Medulla oblongata (tissue), 1 donor: ENCODE measurements around the gene CTAGE4.
"Not testable (repeated sequence)": the region's sequence is repeated elsewhere in the genome, so short reads cannot be mapped to it uniquely, and the experiment has no call there.

Source experiments
- DNase-seq: peaks from one replicate; pipeline ENCODE4 v3.0.0-alpha.2; 2015; ENCODE audit errors: extremely low spot score

CTAGE4 gene

DNA sequence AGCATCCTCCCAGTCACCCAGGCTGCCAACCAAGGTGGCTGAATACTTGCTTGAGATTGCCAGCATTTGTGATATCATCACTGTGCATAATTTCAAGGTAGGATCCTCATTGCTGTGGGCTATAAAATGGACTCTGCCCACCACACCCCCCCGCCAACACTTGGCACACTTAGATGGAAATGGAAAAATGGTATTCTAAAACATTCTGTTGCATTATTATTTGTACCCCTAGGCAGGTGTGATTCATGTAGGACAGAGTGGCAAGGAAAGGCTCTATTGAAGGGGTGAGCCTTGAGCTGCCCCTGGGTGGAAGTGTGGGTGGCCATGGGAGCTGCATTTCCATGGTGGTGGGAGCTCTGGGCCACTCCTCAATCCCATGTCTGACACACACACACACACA, 35.3 kb downstream of the CTAGE4 start:
- not testable (repeated sequence) for DNase-seq

DNA sequence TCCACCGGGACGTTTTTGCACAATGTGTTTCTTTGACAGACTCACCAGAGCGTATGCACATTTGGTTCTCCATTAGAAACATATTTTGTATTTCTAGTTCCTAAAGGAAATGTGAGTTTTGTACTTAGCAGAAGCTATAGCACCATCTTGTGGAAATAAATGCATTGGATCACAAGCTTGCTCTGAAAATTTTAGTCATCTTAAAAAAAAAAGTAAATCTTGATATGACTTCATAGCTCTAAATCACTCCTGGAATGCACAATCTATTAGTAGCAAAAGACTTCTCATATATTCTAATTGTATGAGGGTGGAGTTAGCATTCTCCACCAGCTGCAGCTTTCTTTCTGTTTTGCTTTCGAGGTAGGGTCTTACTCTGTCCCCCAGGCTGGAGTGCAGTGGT, 35.9 kb downstream of the CTAGE4 start:
- DNase-seq = not testable (repeated sequence)

GRCh38 chr7:144220531-144220930, 37.3 kb downstream of the CTAGE4 start:
- not testable (repeated sequence) for DNase-seq

DNA sequence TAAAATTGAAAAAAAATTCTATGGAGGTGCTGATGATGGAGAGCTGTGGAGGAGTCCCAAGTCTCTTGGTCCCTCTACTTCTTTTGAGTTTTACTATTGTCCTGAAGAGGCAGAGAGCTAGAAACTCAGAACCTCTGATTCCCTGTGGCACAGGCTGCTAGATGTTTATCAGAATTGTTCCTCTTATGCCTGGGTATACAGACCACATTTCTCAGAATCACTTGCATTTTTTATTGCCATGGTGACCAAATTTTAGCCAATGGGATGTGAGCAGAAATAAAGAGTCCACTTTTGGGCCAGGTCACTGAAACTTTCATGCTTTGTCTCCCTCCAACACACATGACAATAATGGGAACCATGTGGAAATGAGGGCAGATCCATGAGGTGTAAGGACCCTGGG, 40.4 kb downstream of the CTAGE4 start:
- DNase-seq = not testable (repeated sequence)

- not testable (repeated sequence) for DNase-seq
Measured at GRCh38 chr7:144226866-144227265, 43.6 kb downstream of the CTAGE4 start.

GRCh38 chr7:144228810-144229209, 45.5 kb downstream of the CTAGE4 start:
- not testable (repeated sequence) for DNase-seq

DNA sequence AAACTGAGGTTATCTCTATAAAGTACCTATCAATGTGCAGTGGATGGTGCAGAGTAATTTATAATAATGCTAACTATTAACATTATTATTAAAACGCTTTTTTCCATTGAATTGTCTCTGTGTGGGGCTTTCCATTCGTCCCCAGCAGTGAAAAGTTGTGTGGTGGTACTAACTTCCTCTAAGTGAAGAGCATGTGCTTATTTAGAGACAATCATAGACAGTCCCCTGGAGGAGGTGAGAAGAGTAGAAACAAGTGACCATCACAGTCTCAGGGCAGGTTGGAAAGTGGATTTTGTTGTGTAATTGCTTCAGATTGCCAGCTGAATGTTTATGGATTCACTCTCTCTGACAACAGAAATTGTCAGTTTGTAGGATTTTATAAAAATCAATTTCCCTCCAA, 47.8 kb downstream of the CTAGE4 start:
- not testable (repeated sequence) for DNase-seq

DNA sequence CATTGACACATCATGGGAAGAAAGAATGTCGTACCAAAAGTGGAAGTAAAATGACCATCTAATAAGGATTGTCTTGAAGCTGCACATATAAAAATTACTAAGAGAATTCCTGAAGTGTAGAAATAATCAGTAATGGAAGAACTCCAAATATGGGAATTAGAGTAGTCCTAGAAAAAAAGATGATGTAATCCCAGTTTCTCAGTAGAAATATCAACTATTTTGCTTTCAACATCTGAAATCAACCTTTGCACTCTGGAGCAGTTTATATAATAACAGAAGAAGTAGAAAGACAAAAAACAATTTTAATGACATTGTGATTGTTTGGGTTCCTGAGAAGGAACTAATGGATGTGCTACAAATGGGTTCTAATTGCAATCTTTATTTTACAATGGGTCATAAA, 49.8 kb downstream of the CTAGE4 start:
- not testable (repeated sequence) for DNase-seq
